Retinal pigment epithelial cell (primary cell): ENCODE measurements around the gene OR2D3.
"Not testable (repeated sequence)": the region's sequence is repeated elsewhere in the genome, so short reads cannot be mapped to it uniquely, and the experiment has no call there.

ENCODE experiments used
- DNase-seq: peaks from one replicate; pipeline ENCODE4 v3.0.0-alpha.2; 2010; ENCODE audit warnings: low read depth
- H3K4me3 ChIP-seq: 2 replicates; pipeline ENCODE4 v1.5.1; 2011; ENCODE audit warnings: mild to moderate bottlenecking, low read length, control low read depth, moderate library complexity
- CTCF ChIP-seq: conservative IDR thresholded peaks from 2 replicates; pipeline ENCODE4 v1.5.1; 2011; ENCODE audit warnings: low read depth, low read length, control low read depth, inconsistent platforms

OR2D3 gene

GRCh38 chr11:6888830-6889229, 32.0 kb upstream of the OR2D3 start:
- DNase-seq, result no peak
- no peak for TF ChIP-seq CTCF
- no peak overlapping the region for H3K4me3 ChIP-seq

GRCh38 chr11:6889835-6890234, 31.0 kb upstream of the OR2D3 start:
- TF ChIP-seq CTCF, result no peak
- H3K4me3 ChIP-seq, result no peak overlapping the region
- no peak for DNase-seq

DNA sequence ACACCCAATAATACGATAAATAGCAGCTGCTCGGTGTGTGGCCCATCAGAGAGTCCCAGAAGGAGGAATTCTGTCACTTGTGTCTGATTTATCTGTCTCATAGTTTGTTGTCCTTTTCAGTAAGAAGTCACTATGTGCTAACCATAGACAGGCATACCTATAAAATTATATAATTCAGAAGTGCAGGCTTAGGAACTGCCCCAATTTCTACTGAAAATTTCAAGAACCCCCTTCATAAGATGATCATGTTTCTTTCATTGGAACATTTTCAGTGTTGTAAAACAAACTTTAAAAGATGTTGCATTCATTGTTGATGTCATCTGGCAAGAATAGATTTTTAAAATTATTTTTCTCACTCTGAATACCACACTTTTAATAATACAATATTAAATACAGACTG, 28.4 kb upstream of the OR2D3 start, which contains the start of gene OR2D2:
OR2D2 (minus strand) TSS at position 101 of the 400 bp plus-strand sequence; CDS start at position 101, 0 bp downstream.
- no peak for DNase-seq
- no peak within 1 kb of the TSS for H3K4me3 ChIP-seq
- no peak for TF ChIP-seq CTCF

DNA sequence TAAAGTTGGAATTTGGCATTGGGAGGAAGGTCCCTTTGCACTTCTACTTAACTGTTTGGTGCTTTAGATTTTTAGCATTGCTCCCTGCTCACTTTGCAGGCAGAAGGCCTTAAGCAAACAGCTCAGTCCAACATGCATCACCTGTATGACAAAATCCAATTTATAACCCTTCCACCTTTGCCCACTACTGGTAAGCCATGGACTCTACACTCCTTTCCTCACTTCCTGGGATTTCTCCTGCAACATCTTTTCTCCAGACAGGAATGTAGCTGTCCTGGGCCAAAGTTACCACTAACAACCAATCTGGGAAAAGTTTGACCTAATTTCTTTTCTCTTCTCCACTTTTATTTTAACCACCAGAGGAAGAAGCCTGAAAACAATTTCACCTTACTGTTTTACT, 26.7 kb upstream of the OR2D3 start:
- no peak for DNase-seq
- H3K4me3 ChIP-seq, result no peak overlapping the region
- TF ChIP-seq CTCF, result no peak

DNA sequence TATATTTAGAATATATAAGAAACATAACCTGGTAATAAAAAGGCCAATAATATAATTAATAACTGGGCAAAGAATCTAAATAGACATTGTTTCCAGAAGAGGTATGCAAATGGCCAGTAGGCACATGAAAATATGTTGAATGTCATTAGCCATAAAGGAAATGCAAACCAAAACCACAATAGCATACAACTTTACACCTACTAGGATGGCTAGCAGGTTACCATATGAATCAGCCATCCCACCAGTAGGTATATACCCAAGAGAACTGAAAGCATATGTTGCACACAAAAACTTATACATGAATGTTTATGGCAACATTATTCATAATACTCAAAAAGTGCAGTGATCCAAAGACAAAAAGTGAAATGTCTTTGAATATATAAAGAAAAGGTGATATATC, 25.8 kb upstream of the OR2D3 start:
- TF ChIP-seq CTCF, result no peak
- no peak overlapping the region for H3K4me3 ChIP-seq
- no peak for DNase-seq

DNA sequence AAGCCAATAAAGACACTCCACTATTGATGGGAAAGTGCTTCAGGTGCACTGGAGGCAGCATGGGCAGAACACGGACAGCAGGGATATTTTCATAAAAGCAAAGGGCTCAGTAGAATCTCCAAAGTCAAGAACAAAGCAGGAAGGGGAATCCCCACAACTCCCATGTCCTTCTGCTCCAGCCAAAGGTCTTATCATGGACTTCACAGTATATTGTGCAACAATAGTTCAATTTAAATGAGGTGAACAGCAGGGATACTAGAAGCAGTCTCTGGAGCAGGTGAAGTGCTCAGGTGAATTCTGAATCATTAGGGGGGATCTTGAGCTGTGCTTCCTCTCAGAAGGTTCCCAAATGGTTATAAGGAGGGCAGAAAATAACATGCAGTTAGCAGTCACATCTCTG, 21.9 kb upstream of the OR2D3 start:
- H3K4me3 ChIP-seq, result no peak overlapping the region
- no peak for TF ChIP-seq CTCF
- DNase-seq, result no peak

GRCh38 chr11:6900327-6900999, 20.3 kb upstream of the OR2D3 start:
- H3K4me3 ChIP-seq, result no peak overlapping the region
- peak; percentile 11 for DNase-seq
- TF ChIP-seq CTCF, result no peak

DNA sequence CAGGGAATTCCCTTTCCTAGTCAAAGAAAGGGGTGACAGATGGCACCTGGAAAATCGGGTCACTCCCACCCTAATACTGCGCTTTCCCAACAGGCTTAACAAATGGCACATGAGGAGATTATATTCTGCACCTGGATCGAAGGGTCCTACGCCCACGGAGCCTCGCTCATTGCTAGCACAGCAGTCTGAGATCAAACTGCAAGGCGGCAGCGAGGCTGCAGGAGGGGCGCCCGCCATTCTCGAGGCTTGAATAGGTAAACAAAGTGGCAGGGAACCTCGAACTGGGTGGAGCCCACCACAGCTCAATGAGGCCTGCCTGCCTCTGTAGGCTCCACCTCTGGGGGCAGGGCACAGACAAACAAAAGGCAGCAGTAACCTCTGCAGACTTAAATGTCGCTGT, 16.0 kb upstream of the OR2D3 start:
- not testable (repeated sequence) for H3K4me3 ChIP-seq, DNase-seq
